GM23338 (cell line): ENCODE results near the gene SMURF2. TPM values are rescaled to one million over a fixed set of nuclear protein-coding genes. Genes with fewer than 3 reads are reported as not detected.

ENCODE experiments used
- ATAC-seq: fragments of 200-7000 bp; cut with Tn5 transposase; 3 replicates; pipeline ENCODE4 v1.9.1; 2020
- DNase-seq: peaks from one replicate; pipeline ENCODE4 v3.0.0-alpha.2; 2015; ENCODE audit warnings: low spot score
- H2AFZ ChIP-seq: fragments of 200-600 bp; sonication (generic); 2 replicates; pipeline ENCODE4 v1.8.0; 2016; ENCODE audit warnings: antibody characterized with exemption, mild to moderate bottlenecking, moderate library complexity
- H3F3A ChIP-seq: fragments of 200-600 bp; sonication (generic); replicated peaks from 2 replicates; pipeline ENCODE4 v1.8.0; 2017; ENCODE audit warnings: antibody characterized with exemption, mixed run types, low read depth
- H3K27ac ChIP-seq: fragments of 200-600 bp; sonication (generic); 2 replicates; pipeline ENCODE4 v1.6.1; 2016; ENCODE audit warnings: low read depth
- H3K27me3 ChIP-seq: fragments of 200-600 bp; sonication (generic); 2 replicates; pipeline ENCODE4 v1.8.0; 2016; ENCODE audit warnings: mild to moderate bottlenecking, mixed run types, moderate library complexity; ENCODE audit not compliant: insufficient read depth
- H3K36me3 ChIP-seq: fragments of 200-600 bp; sonication (generic); 2 replicates; pipeline ENCODE4 v1.8.0; 2016; ENCODE audit warnings: mild to moderate bottlenecking; ENCODE audit not compliant: insufficient read depth
- H3K4me1 ChIP-seq: fragments of 200-600 bp; sonication (generic); 2 replicates; pipeline ENCODE4 v1.8.0; 2016; ENCODE audit warnings: mild to moderate bottlenecking, moderate library complexity; ENCODE audit not compliant: insufficient read depth
- H3K4me2 ChIP-seq: fragments of 200-600 bp; sonication (generic); 2 replicates; pipeline ENCODE4 v1.7.1; 2017; ENCODE audit warnings: mixed run types
- H3K4me3 ChIP-seq: fragments of 200-600 bp; sonication (generic); 2 replicates; pipeline ENCODE4 v1.6.1; 2016; ENCODE audit warnings: mixed run types
- H3K79me2 ChIP-seq: fragments of 200-600 bp; sonication (generic); replicated peaks from 2 replicates; pipeline ENCODE4 v1.8.0; 2017; ENCODE audit warnings: mild to moderate bottlenecking; ENCODE audit not compliant: insufficient read depth
- H3K9me2 ChIP-seq: fragments of 200-600 bp; sonication (generic); 2 replicates; pipeline ENCODE4 v1.8.0; 2017; ENCODE audit not compliant: insufficient read depth
- H4K20me1 ChIP-seq: fragments of 200-600 bp; sonication (generic); replicated peaks from 2 replicates; pipeline ENCODE4 v1.8.0; 2017; ENCODE audit warnings: mild to moderate bottlenecking; ENCODE audit not compliant: insufficient read depth
- H3K27ac Mint-ChIP-seq: 2 replicates; pipeline ENCODE4 v1.8.0; 2020; ENCODE audit warnings: inconsistent platforms, mild to moderate bottlenecking, moderate library complexity, mixed read lengths
- H3K27me3 Mint-ChIP-seq: 3 replicates; pipeline ENCODE4 v1.8.0; 2022; ENCODE audit warnings: low read depth, mild to moderate bottlenecking, moderate library complexity, mixed read lengths, inconsistent platforms; ENCODE audit not compliant: insufficient read depth, poor library complexity
- H3K36me3 Mint-ChIP-seq: 3 replicates; pipeline ENCODE4 v1.8.0; 2021; ENCODE audit warnings: low read depth, mild to moderate bottlenecking, inconsistent platforms, moderate library complexity, mixed read lengths
- H3K4me1 Mint-ChIP-seq: 3 replicates; pipeline ENCODE4 v1.8.0; 2020; ENCODE audit warnings: mild to moderate bottlenecking, inconsistent platforms, mixed read lengths
- H3K4me3 Mint-ChIP-seq: 3 replicates; pipeline ENCODE4 v1.8.0; 2021; ENCODE audit warnings: moderate library complexity, mild to moderate bottlenecking, inconsistent platforms, mixed read lengths
- H3K9me3 Mint-ChIP-seq: 3 replicates; pipeline ENCODE4 v1.8.0; 2020; ENCODE audit warnings: moderate library complexity, mild to moderate bottlenecking, inconsistent platforms, mixed read lengths
- CREB1 ChIP-seq: fragments of 250-450 bp; sonication (Bioruptor Pico); IDR thresholded peaks from 2 replicates; pipeline ENCODE4 v1.5.0; 2020; ENCODE audit warnings: low read depth, mild to moderate bottlenecking, moderate library complexity
- CTCF ChIP-seq, 2 experiments: fragments of 200-600 bp in 1 of 2; sonication (generic) in 1 of 2; conservative IDR thresholded peaks; 2 replicates each; pipeline versions ENCODE4 v1.5.1 to v1.6.1; 2016 to 2017; ENCODE audit warnings: antibody characterized with exemption in 2 of 2, low read depth in 2 of 2, mild to moderate bottlenecking in 2 of 2, moderate library complexity in 1 of 2
- ETS1 ChIP-seq: IDR thresholded peaks from 2 replicates; pipeline ENCODE4 v1.6.1; 2016; ENCODE audit warnings: antibody characterized with exemption
- EZH2 ChIP-seq: fragments of 200-600 bp; sonication (generic); IDR thresholded peaks from one replicate; pipeline ENCODE4 v1.8.0; 2017; ENCODE audit warnings: antibody characterized with exemption, mild to moderate bottlenecking, low read depth; ENCODE audit not compliant: unreplicated experiment
- EZH2phosphoT487 ChIP-seq: fragments of 200-600 bp; sonication (generic); IDR thresholded peaks from one replicate; pipeline ENCODE4 v1.8.1; 2018; ENCODE audit warnings: antibody characterized with exemption; ENCODE audit not compliant: unreplicated experiment
- JUNB ChIP-seq: IDR thresholded peaks from one replicate; pipeline ENCODE4 v1.6.1; 2016; ENCODE audit warnings: antibody characterized with exemption; ENCODE audit not compliant: unreplicated experiment
- POLR2AphosphoS5 ChIP-seq: IDR thresholded peaks from 2 replicates; pipeline ENCODE4 v1.6.1; 2016; ENCODE audit warnings: antibody characterized with exemption, low read depth
- REST ChIP-seq: IDR thresholded peaks from one replicate; pipeline ENCODE4 v1.6.1; 2018; ENCODE audit warnings: antibody characterized with exemption; ENCODE audit not compliant: unreplicated experiment
- STAT1 ChIP-seq: IDR thresholded peaks from one replicate; pipeline ENCODE4 v1.6.1; 2016; ENCODE audit warnings: antibody characterized with exemption; ENCODE audit not compliant: unreplicated experiment
- ZNF331 ChIP-seq: fragments of 250-450 bp; sonication (Bioruptor Pico); IDR thresholded peaks from 2 replicates; pipeline ENCODE4 v1.5.0; 2020; ENCODE audit warnings: low read depth, mild to moderate bottlenecking, moderate library complexity
- polyA plus RNA-seq: library from polyadenylated mRNA; unstranded; fragments of >200 nt; fragmentation: Nextera tagmentation; extraction: Ambion mirVana; gene quantifications from 2 replicates; pipeline ENCODE4 v1.2.1, GENCODE V29; 2016
- total RNA-seq: library from RNA; depleted of rRNA; stranded (reverse); fragments of >200 nt; shearing (Covaris generic); gene quantifications from 2 replicates; pipeline ENCODE4 v1.2.3, GENCODE V29; 2014

Gene SMURF2
- total and polyA plus RNA-seq, 2 experiments from 2014 or later = 12.1 to 29.6 TPM

GRCh38 chr17:64500862-64501765 lies 161.0 kb downstream of the SMURF2 start:
- H3K4me1 Mint-ChIP-seq = peaks cover 63% of the 10 kb centered on the region
- ATAC-seq = no peak
- DNase-seq = no peak
- peak overlapping the region; percentile 12; the same call in 1 of the 2 replicates for H3K27ac ChIP-seq
- H3K36me3 ChIP-seq = peaks cover 64% of the 10 kb centered on the region
- H4K20me1 ChIP-seq = peaks cover 56% of the 10 kb centered on the region
- H3K4me3 Mint-ChIP-seq = peak overlapping the region; percentile 49; the same call in 2 of the 3 replicates
- TF ChIP-seq EZH2 = no peak
- H3K27ac Mint-ChIP-seq = peak overlapping the region; percentile 56
- peaks cover 89% of the 10 kb centered on the region for H3K36me3 Mint-ChIP-seq
- H3K27me3 Mint-ChIP-seq = peaks cover 32% of the 10 kb centered on the region
- no peaks in the 10 kb centered on the region for H3K9me2 ChIP-seq
- H3K9me3 Mint-ChIP-seq = peaks cover 7% of the 10 kb centered on the region; the same call in 2 of the 3 replicates
- H3K4me2 ChIP-seq = no peak overlapping the region
- H3F3A ChIP-seq = peaks cover 68% of the 10 kb centered on the region
- no peaks in the 10 kb centered on the region for H3K27me3 ChIP-seq
- no peak overlapping the region for H3K4me3 ChIP-seq
- no peak overlapping the region for H2AFZ ChIP-seq
- H3K4me1 ChIP-seq = peaks cover 4% of the 10 kb centered on the region; the same call in 1 of the 2 replicates
- H3K79me2 ChIP-seq = peaks cover 73% of the 10 kb centered on the region

GRCh38 chr17:64500487-64500859 lies 161.6 kb downstream of the SMURF2 start:
- Histone ChIP-seq H3K27ac (peak overlapping the region; percentile 12; the same call in 1 of the 2 replicates), H3K36me3 (peaks cover 64% of the 10 kb centered on the region), H4K20me1 (peaks cover 56% of the 10 kb centered on the region), H3K79me2 (peaks cover 73% of the 10 kb centered on the region), H3K4me2 (no peak overlapping the region), H3F3A (peaks cover 68% of the 10 kb centered on the region), H3K4me3 (no peak overlapping the region), H2AFZ (no peak overlapping the region), H3K4me1 (peaks cover 9% of the 10 kb centered on the region), H3K9me2 (no peaks in the 10 kb centered on the region), H3K27me3 (no peaks in the 10 kb centered on the region)
- peaks cover 7% of the 10 kb centered on the region; the same call in 2 of the 3 replicates for H3K9me3 Mint-ChIP-seq
- peak overlapping the region; percentile 56; the same call in 1 of the 2 replicates for H3K27ac Mint-ChIP-seq
- peaks cover 31% of the 10 kb centered on the region for H3K27me3 Mint-ChIP-seq
- ATAC-seq (no peak), DNase-seq (no peak)
- peaks cover 86% of the 10 kb centered on the region for H3K36me3 Mint-ChIP-seq
- peaks cover 63% of the 10 kb centered on the region for H3K4me1 Mint-ChIP-seq
- peak overlapping the region; percentile 49; the same call in 2 of the 3 replicates for H3K4me3 Mint-ChIP-seq
- no peak for TF ChIP-seq REST
- no peak for TF ChIP-seq JUNB
- no peak for TF ChIP-seq EZH2phosphoT487
- no peak for TF ChIP-seq POLR2AphosphoS5
- no peak for TF ChIP-seq CREB1 (CRISPR knock-in tag)
- no peak for TF ChIP-seq ZNF331
- TF ChIP-seq STAT1 = no peak
- no peak for TF ChIP-seq ETS1
- no peak for TF ChIP-seq CTCF (conservative IDR thresholded peaks at IDR 0.05; ENCODE audit: low read depth in 2 of 2)
